ENCODE data around the gene SCGB3A2.

GRCh38 chr5:147869112-147869511 is 9.4 kb upstream of the SCGB3A2 start:
- TF ChIP-seq CTCF (IDR thresholded peaks at IDR 0.05): no peak
- TF ChIP-seq POLR2A (IDR thresholded peaks at IDR 0.05): no peak

Measured in right lobe of liver (tissue), 4 donors.